ENCODE data around the gene CDPF1. TPM values are rescaled to one million over a fixed set of nuclear protein-coding genes. Genes with fewer than 3 reads are reported as not detected.

CDPF1 gene
- total and polyA plus RNA-seq, 2 donors (not counting 3 experiments of a cell fraction or from before 2014, with no cell fraction given), result 9.7 to 9.9 TPM

- ChIA-PET POLR2A (no interaction called here), CTCF (interaction anchor here (1.0 kb wide), 1 partner anchor 14 kb away, joined by 4 read pairs; no protein-coding TSS in a partner anchor)
- Histone ChIP-seq H3K4me2 (ENCODE audit: insufficient read depth, low read length) (no peak overlapping the region), H3K4me3 (replicated peaks in 1 of 3; ENCODE audit: insufficient read depth in 1 of 3, low read depth in 1 of 3, low read length in 3 of 3) (no peak overlapping the region), H3K9me1 (replicated peaks; ENCODE audit: control insufficient read depth, extremely low read depth, insufficient read depth, low read length) (no peaks in the 10 kb centered on the region), H3K27ac (ENCODE audit: insufficient read depth, low read depth, low read length) (no peak overlapping the region), H3K79me2 (ENCODE audit: control insufficient read depth, insufficient read depth, low read length) (peaks cover 25% of the 10 kb centered on the region), H3K9me3 (replicated peaks; ENCODE audit: control insufficient read depth, insufficient read depth, low read length) (no peaks in the 10 kb centered on the region), H2AFZ (ENCODE audit: low read depth, low read length) (no peak overlapping the region), H3K36me3 (ENCODE audit: control insufficient read depth in 2 of 2, extremely low read depth in 1 of 2, insufficient read depth in 2 of 2, low read length in 2 of 2) (peaks cover 8% of the 10 kb centered on the region in 2 experiments), H3K9ac (replicated peaks; ENCODE audit: extremely low read depth, insufficient read depth, low read length) (no peak overlapping the region), H3K27me3 (ENCODE audit: control insufficient read depth in 2 of 2, insufficient read depth in 2 of 2, low read length in 2 of 2) (no peaks in the 10 kb centered on the region), H4K20me1 (replicated peaks; ENCODE audit: control insufficient read depth, extremely low read depth, insufficient read depth, low read length) (no peaks in the 10 kb centered on the region), H3K4me1 (ENCODE audit: control insufficient read depth, extremely low read depth, insufficient read depth, low read length) (peaks cover 14% of the 10 kb centered on the region)
- BruUV-seq (replicated peaks), result no TSS peak
- FAIRE-seq, result no peak
- intact Hi-C loops (cut with micrococcal nuclease) (loop anchor here (5.0 kb wide), 2 partner anchors 42 to 297 kb away; partner anchors contain the start of gene CDPF1), dilution Hi-C loops (cut with MboI; ENCODE audit: extremely low pct_ligation_motif_present, low sequenced_read_pairs) (no loop called here)
- TF ChIP-seq FOS (IDR thresholded peaks at IDR 0.05; ENCODE audit: borderline replicate concordance, insufficient read depth, low read length) (no peak), POLR2AphosphoS5 (IDR thresholded peaks at IDR 0.05; ENCODE audit: insufficient read depth, low read depth, low read length) (no peak), MYC (IDR thresholded peaks at IDR 0.05; ENCODE audit: low read depth, low read length) (no peak), POLR2A (IDR thresholded peaks at IDR 0.05; ENCODE audit: low read depth, low read length) (no peak), CTCF (IDR thresholded peaks at IDR 0.05; ENCODE audit: extremely low read depth in 1 of 2, insufficient read depth in 1 of 2, low read depth in 1 of 2, low read length in 2 of 2) (no peak), JUN (IDR thresholded peaks at IDR 0.05; ENCODE audit: borderline replicate concordance, insufficient read depth, insufficient read length, low read depth) (no peak), EZH2 (IDR thresholded peaks at IDR 0.05; ENCODE audit: borderline replicate concordance, low read depth, low read length, severe bottlenecking) (no peak), GATA2 (IDR thresholded peaks at IDR 0.05; ENCODE audit: insufficient read depth, insufficient read length, low read depth, low read length) (no peak), MAX (IDR thresholded peaks at IDR 0.05; ENCODE audit: insufficient read depth, insufficient read length) (no peak)
- DNase-seq (ENCODE audit: low read depth, low spot score), result no peak
Measured at GRCh38 chr22:46294784-46295183, 44.7 kb upstream of the CDPF1 start.

All from endothelial cell of umbilical vein (primary cell).